ENCODE measurements around the gene HOXD3.

The HOXD3 gene

DNA sequence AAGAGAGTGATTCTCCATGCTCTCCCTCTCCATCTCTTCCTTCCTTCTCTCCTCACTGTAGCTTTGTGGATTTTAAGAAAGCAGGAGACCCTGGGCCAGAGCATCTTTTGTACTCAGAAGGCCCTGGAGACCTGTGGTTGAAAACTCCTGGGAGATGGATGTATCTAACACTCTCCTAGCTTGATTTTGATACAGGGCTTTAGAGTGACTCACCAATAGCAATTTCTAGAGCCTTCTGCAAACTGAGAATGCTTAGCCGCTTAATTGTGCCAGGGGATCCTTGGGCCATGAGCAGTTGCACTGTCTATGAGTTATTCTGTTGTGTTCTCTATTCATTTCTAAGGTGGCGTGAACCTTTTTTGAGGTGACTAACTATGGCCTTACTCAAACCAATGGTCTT is 49.0 kb downstream of the HOXD3 start:
- no peak for DNase-seq (ENCODE audit: low read depth in 1 of 2, low spot score in 1 of 2)

GRCh38 chr2:176206682-176207081 is 49.6 kb downstream of the HOXD3 start:
- DNase-seq (ENCODE audit: low read depth in 1 of 2, low spot score in 1 of 2), result no peak

DNA sequence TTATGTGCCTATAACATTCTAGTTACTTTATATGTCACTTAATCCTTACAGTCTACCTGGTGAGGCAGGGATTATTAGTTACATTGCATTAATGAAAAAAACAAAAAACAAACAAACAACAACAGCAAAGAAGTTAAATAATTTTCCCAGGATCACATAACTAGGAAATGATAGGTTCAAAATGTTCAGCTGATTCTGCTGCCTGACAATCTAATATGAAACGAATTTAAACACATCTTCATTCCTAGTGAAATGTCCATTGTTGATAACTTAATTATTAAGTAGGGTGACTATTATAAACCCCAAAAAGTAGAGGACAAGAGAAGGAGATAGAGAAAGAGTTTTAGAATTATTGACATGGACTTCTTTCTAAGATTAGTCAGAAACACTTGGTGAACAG is 54.0 kb downstream of the HOXD3 start:
- no peak for DNase-seq (ENCODE audit: low read depth in 1 of 2, low spot score in 1 of 2)

GRCh38 chr2:176212276-176212675 is 55.2 kb downstream of the HOXD3 start:
- no peak for DNase-seq (ENCODE audit: low read depth in 1 of 2, low spot score in 1 of 2)

- no peak for DNase-seq (ENCODE audit: low read depth in 1 of 2, low spot score in 1 of 2)
Observed at GRCh38 chr2:176213406-176213805, 56.3 kb downstream of the HOXD3 start.

Measured in stimulated activated CD4-positive, alpha-beta T cell treated with anti-CD3 and anti-CD28 coated beads, Interleukin-15, amount 100 ng/mL, for 1 hour (primary cell).